Hematopoietic multipotent progenitor cell treated with erythropoietin and hydrocortisone succinate and interleukin-3 and kit ligand, for 17 days (in vitro differentiated cells): ENCODE results near the gene CACHD1.
"Not testable (repeated sequence)": the region's sequence is repeated elsewhere in the genome, so short reads cannot be mapped to it uniquely, and the experiment has no call there.

ENCODE experiments used
- DNase-seq: peaks from one replicate; pipeline ENCODE4 v3.0.0-alpha.2; 2015; ENCODE audit warnings: low spot score

The CACHD1 gene

GRCh38 chr1:64594446-64594845 lies 124.5 kb downstream of the CACHD1 start:
- DNase-seq, result no peak

GRCh38 chr1:64595871-64596515 lies 126.1 kb downstream of the CACHD1 start:
- no peak for DNase-seq

GRCh38 chr1:64597113-64597512 lies 127.2 kb downstream of the CACHD1 start:
- DNase-seq, result no peak

- DNase-seq, result no peak
These were observed 128.2 kb downstream of the CACHD1 start for GRCh38 chr1:64598100-64598571.

GRCh38 chr1:64599242-64599641 lies 129.3 kb downstream of the CACHD1 start:
- DNase-seq, result no peak

GRCh38 chr1:64601207-64601606 lies 131.3 kb downstream of the CACHD1 start:
- no peak for DNase-seq

GRCh38 chr1:64608005-64608650 lies 138.2 kb downstream of the CACHD1 start:
- no peak for DNase-seq

GRCh38 chr1:64608651-64609048 lies 138.7 kb downstream of the CACHD1 start:
- DNase-seq, result no peak

GRCh38 chr1:64610950-64611349 lies 141.0 kb downstream of the CACHD1 start:
- not testable (repeated sequence) for DNase-seq

GRCh38 chr1:64616039-64616438 lies 146.1 kb downstream of the CACHD1 start:
- DNase-seq, result no peak

GRCh38 chr1:64623750-64624191 lies 153.8 kb downstream of the CACHD1 start:
- DNase-seq, result no peak

- DNase-seq, result no peak
These were observed 154.3 kb downstream of the CACHD1 start for GRCh38 chr1:64624218-64624713.

- no peak for DNase-seq
These were observed 154.9 kb downstream of the CACHD1 start for GRCh38 chr1:64624808-64625207.

- DNase-seq, result no peak
These were observed 160.7 kb downstream of the CACHD1 start for GRCh38 chr1:64630611-64631010.

- no peak for DNase-seq
These were observed 161.6 kb downstream of the CACHD1 start for GRCh38 chr1:64631346-64632034.

- no peak for DNase-seq
These were observed 163.0 kb downstream of the CACHD1 start for GRCh38 chr1:64632936-64633335.

GRCh38 chr1:64645735-64646134 lies 175.8 kb downstream of the CACHD1 start:
- no peak for DNase-seq

GRCh38 chr1:64650411-64650810 lies 180.5 kb downstream of the CACHD1 start:
- no peak for DNase-seq

- no peak for DNase-seq
These were observed 181.9 kb downstream of the CACHD1 start for GRCh38 chr1:64651841-64652240.

GRCh38 chr1:64653466-64653865 lies 183.5 kb downstream of the CACHD1 start:
- no peak for DNase-seq

- no peak for DNase-seq
These were observed 184.8 kb downstream of the CACHD1 start for GRCh38 chr1:64654519-64655341.

- DNase-seq, result no peak
These were observed 185.9 kb downstream of the CACHD1 start for GRCh38 chr1:64655861-64656260.
